ENCODE data around the gene CHDH. TPM values are rescaled to one million over a fixed set of nuclear protein-coding genes. Genes with fewer than 3 reads are reported as not detected.

Gene CHDH
- total and polyA plus RNA-seq, 2 donors (not counting 3 experiments of a cell fraction or from before 2014, with no cell fraction given): 0.04 to 0.06 TPM

DNA sequence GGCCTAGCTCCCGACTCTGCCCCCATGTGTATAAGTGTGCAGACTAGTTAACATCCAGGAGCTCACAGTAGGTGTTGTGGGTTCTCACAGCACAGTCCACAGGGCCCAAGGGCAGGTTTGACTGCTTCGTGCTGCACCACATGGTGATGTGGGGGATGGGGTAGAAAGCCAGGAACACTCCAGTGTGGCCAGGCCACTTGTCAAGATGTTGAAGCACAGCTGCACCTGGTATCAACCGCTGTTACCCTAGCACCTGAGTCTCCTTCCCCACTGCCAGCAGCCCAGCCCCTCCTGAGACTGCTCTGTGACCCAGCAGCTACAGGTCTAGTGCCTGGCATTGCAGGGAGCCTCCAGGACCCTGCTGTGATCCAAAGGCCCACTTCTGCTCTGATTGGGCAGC, 53.4 kb downstream of the CHDH start:
- ChIA-PET POLR2A (no interaction called here), CTCF (no interaction called here)
- Histone ChIP-seq H3K4me2 (ENCODE audit: insufficient read depth, low read length) (no peak overlapping the region), H3K79me2 (ENCODE audit: control insufficient read depth, insufficient read depth, low read length) (no peaks in the 10 kb centered on the region), H3K9ac (replicated peaks; ENCODE audit: extremely low read depth, insufficient read depth, low read length) (no peak overlapping the region), H3K9me3 (replicated peaks; ENCODE audit: control insufficient read depth, insufficient read depth, low read length) (no peaks in the 10 kb centered on the region), H3K4me3 (replicated peaks in 1 of 3; ENCODE audit: insufficient read depth in 1 of 3, low read depth in 1 of 3, low read length in 3 of 3) (no peak overlapping the region), H2AFZ (ENCODE audit: low read depth, low read length) (no peak overlapping the region), H3K27ac (ENCODE audit: insufficient read depth, low read depth, low read length) (no peak overlapping the region), H3K36me3 (ENCODE audit: control insufficient read depth in 2 of 2, extremely low read depth in 1 of 2, insufficient read depth in 2 of 2, low read length in 2 of 2) (no peaks in the 10 kb centered on the region), H3K27me3 (ENCODE audit: control insufficient read depth in 2 of 2, insufficient read depth in 2 of 2, low read length in 2 of 2) (no peaks in the 10 kb centered on the region), H3K4me1 (ENCODE audit: control insufficient read depth, extremely low read depth, insufficient read depth, low read length) (no peaks in the 10 kb centered on the region), H3K9me1 (replicated peaks; ENCODE audit: control insufficient read depth, extremely low read depth, insufficient read depth, low read length) (no peaks in the 10 kb centered on the region), H4K20me1 (replicated peaks; ENCODE audit: control insufficient read depth, extremely low read depth, insufficient read depth, low read length) (no peaks in the 10 kb centered on the region)
- dilution Hi-C loops (cut with MboI; ENCODE audit: extremely low pct_ligation_motif_present, low sequenced_read_pairs): no loop called here
- intact Hi-C loops (cut with micrococcal nuclease): no loop called here
- BruUV-seq (replicated peaks): no TSS peak
- TF ChIP-seq, protein P1, sequence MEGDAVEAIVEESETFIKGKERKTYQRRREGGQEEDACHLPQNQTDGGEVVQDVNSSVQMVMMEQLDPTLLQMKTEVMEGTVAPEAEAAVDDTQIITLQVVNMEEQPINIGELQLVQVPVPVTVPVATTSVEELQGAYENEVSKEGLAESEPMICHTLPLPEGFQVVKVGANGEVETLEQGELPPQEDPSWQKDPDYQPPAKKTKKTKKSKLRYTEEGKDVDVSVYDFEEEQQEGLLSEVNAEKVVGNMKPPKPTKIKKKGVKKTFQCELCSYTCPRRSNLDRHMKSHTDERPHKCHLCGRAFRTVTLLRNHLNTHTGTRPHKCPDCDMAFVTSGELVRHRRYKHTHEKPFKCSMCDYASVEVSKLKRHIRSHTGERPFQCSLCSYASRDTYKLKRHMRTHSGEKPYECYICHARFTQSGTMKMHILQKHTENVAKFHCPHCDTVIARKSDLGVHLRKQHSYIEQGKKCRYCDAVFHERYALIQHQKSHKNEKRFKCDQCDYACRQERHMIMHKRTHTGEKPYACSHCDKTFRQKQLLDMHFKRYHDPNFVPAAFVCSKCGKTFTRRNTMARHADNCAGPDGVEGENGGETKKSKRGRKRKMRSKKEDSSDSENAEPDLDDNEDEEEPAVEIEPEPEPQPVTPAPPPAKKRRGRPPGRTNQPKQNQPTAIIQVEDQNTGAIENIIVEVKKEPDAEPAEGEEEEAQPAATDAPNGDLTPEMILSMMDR (IDR thresholded peaks at IDR 0.05; ENCODE audit: extremely low read depth in 1 of 2, insufficient read depth in 1 of 2, low read depth in 1 of 2, low read length in 2 of 2): no peak
- TF ChIP-seq GATA2 (IDR thresholded peaks at IDR 0.05; ENCODE audit: insufficient read depth, insufficient read length, low read depth, low read length): no peak
- no peak for TF ChIP-seq FOS (IDR thresholded peaks at IDR 0.05; ENCODE audit: borderline replicate concordance, insufficient read depth, low read length)
- TF ChIP-seq, protein P2, sequence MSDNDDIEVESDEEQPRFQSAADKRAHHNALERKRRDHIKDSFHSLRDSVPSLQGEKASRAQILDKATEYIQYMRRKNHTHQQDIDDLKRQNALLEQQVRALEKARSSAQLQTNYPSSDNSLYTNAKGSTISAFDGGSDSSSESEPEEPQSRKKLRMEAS (IDR thresholded peaks at IDR 0.05; ENCODE audit: insufficient read depth, insufficient read length): no peak
- TF ChIP-seq JUN (IDR thresholded peaks at IDR 0.05; ENCODE audit: borderline replicate concordance, insufficient read depth, insufficient read length, low read depth): no peak
- no peak for TF ChIP-seq MYC (IDR thresholded peaks at IDR 0.05; ENCODE audit: low read depth, low read length)
- TF ChIP-seq POLR2AphosphoS5 (IDR thresholded peaks at IDR 0.05; ENCODE audit: insufficient read depth, low read depth, low read length): no peak
- TF ChIP-seq EZH2 (IDR thresholded peaks at IDR 0.05; ENCODE audit: borderline replicate concordance, low read depth, low read length, severe bottlenecking): no peak
- TF ChIP-seq POLR2A (IDR thresholded peaks at IDR 0.05; ENCODE audit: low read depth, low read length): no peak
- no peak for FAIRE-seq
- DNase-seq (ENCODE audit: low read depth, low spot score): no peak
